Lower lobe of right lung (tissue), 2 donors: Measurements from ENCODE around the gene GPA33. TPM values are rescaled to one million over a fixed set of nuclear protein-coding genes. Genes with fewer than 3 reads are reported as not detected.

Source experiments
- ATAC-seq, 2 donors: fragments of 200-7000 bp; cut with Tn5 transposase; one replicate each; pipeline ENCODE4 v1.9.1; 2020 to 2022; ENCODE audit warnings: mild to moderate bottlenecking in 2 of 2, moderate library complexity in 2 of 2
- DNase-seq: peaks from one replicate; pipeline ENCODE4 v3.0.0-alpha.2; 2020
- H3K27ac ChIP-seq: fragments of 200-600 bp; one replicate; pipeline ENCODE4 v1.8.0; 2022
- H3K27me3 ChIP-seq: fragments of 200-600 bp; one replicate; pipeline ENCODE4 v1.8.0; 2022; ENCODE audit warnings: low read depth
- H3K36me3 ChIP-seq: fragments of 200-600 bp; one replicate; pipeline ENCODE4 v1.8.0; 2022; ENCODE audit warnings: mild to moderate bottlenecking
- H3K4me1 ChIP-seq: fragments of 200-600 bp; one replicate; pipeline ENCODE4 v1.8.0; 2022
- H3K4me3 ChIP-seq: fragments of 200-600 bp; one replicate; pipeline ENCODE4 v1.8.0; 2022; ENCODE audit warnings: mild to moderate bottlenecking
- H3K9me3 ChIP-seq: fragments of 200-600 bp; one replicate; pipeline ENCODE4 v1.8.0; 2022
- intact Hi-C: fragments of 100-400 bp; cut with DNase I; formaldehyde crosslinking; loops from one replicate; pipeline ENCODE4 v1.11.0; 2022
- total RNA-seq: library from RNA; stranded (reverse); fragmentation: NEBNext Ultra II Directional; extraction: Animal tissue kit (Norgen Biotek cat#: 25700); gene quantifications from one replicate; pipeline ENCODE4 v1.2.1, GENCODE V29; 2021
- TF ChIP-seq, protein P1 (sequence below): fragments of 200-600 bp; IDR thresholded peaks from one replicate; pipeline ENCODE4 v1.8.0; 2022; ENCODE audit warnings: antibody characterized with exemption, mild to moderate bottlenecking
- donor health status: DM: no; HTN: yes; CAD: no; lungs with severe emphysema.

The GPA33 gene
- total RNA-seq, 1 donor from 2014 or later: 3.6 TPM

DNA sequence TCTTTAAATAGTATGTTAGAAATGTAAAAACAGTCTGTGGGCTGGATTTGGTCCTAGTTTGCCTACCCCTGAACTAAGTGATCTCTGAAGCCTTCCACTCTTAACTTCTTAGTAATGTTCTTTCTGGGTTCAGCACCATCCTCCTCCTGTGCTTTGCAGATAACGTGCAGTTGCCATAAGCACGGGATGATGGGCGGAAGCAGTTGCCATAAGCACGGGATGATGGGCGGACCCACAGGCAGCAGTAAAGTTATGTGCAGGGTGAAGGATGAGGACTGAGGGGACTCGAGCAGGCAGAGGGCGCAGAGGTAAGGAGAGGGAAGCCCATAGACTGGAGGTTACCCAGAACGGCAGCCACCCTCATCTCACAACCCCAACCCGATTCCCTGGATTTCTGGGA, 25.6 kb downstream of the GPA33 start:
- H3K9me3 ChIP-seq: no peaks in the 10 kb centered on the region
- ATAC-seq (no peak), DNase-seq (no peak)
- no peak overlapping the region for H3K4me3 ChIP-seq
- peaks cover 5% of the 10 kb centered on the region for H3K4me1 ChIP-seq
- H3K36me3 ChIP-seq: no peaks in the 10 kb centered on the region
- intact Hi-C loops: no loop called here
- no peak overlapping the region for H3K27ac ChIP-seq
- no peaks in the 10 kb centered on the region for H3K27me3 ChIP-seq
- TF ChIP-seq, protein P1, sequence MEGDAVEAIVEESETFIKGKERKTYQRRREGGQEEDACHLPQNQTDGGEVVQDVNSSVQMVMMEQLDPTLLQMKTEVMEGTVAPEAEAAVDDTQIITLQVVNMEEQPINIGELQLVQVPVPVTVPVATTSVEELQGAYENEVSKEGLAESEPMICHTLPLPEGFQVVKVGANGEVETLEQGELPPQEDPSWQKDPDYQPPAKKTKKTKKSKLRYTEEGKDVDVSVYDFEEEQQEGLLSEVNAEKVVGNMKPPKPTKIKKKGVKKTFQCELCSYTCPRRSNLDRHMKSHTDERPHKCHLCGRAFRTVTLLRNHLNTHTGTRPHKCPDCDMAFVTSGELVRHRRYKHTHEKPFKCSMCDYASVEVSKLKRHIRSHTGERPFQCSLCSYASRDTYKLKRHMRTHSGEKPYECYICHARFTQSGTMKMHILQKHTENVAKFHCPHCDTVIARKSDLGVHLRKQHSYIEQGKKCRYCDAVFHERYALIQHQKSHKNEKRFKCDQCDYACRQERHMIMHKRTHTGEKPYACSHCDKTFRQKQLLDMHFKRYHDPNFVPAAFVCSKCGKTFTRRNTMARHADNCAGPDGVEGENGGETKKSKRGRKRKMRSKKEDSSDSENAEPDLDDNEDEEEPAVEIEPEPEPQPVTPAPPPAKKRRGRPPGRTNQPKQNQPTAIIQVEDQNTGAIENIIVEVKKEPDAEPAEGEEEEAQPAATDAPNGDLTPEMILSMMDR: no peak

DNA sequence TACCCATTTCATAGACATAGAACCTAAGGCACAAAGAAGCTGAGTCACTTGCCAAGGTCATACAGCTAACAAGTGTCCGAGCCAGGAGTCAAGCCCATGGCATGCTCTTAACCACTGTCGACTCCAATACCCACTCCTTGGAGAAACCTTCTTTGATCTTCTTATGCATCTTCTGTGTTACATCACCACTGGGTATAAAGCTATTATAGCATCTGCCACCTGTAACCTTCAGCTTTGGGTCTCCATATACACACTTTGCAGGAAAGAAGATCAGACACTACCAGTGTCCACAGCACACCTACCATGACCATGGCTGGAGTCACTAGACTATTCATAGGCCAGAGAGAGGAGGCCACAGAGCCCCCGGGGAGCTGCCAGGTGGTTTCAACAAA, 29.1 kb downstream of the GPA33 start:
- Histone ChIP-seq H3K27ac (no peak overlapping the region), H3K27me3 (no peaks in the 10 kb centered on the region), H3K36me3 (no peaks in the 10 kb centered on the region), H3K9me3 (no peaks in the 10 kb centered on the region), H3K4me1 (peaks cover 6% of the 10 kb centered on the region), H3K4me3 (no peak overlapping the region)
- no peak for DNase-seq
- TF ChIP-seq, protein P1: no peak
- no peak for ATAC-seq
- intact Hi-C loops: no loop called here

DNA sequence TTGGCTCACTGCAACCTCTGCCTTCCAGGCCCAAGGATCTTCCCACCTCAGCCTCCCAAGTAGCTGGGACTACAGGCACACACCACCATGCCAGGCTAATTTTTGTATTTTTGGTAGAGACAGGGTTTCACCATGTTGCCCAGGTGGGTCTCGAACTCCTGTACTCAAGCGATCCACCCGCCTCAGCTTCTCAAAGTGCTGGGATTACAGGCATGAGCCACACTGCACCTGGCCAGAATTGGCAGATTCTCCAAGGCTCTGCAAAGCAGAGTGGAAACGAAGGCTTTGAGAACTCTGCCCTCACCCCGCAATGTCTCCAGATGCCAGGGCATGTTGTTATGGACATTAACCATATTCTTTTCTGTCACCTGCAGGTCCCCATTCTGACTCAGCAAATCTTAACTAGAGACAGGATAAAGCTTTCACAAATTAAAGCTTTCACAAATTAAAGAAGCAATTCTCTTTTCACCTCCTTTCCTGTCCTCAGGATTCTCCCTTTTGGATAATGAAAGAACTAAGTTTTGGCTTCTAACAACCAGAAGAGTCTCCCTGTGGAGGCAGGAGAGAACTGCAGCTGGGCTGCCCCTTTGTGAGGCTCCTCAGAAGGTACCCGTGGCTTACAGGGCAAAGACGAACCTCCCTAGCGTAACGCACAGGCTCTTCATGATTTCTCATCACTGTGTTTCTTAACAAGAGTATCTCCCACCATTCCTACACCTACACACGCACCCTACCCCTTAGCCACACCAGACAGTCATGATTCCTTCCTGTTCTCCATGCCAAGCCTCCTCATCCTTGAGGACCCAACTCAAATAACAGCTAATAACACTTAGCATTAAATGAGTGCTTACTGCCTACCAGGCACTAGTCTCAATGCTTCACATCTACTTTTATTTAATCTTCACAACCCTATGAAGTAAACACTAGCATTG, 29.8 kb downstream of the GPA33 start:
- no peaks in the 10 kb centered on the region for H3K27me3 ChIP-seq
- H3K4me3 ChIP-seq: no peak overlapping the region
- H3K4me1 ChIP-seq: peaks cover 6% of the 10 kb centered on the region
- no peak overlapping the region for H3K27ac ChIP-seq
- ATAC-seq (no peak), DNase-seq (no peak)
- no peaks in the 10 kb centered on the region for H3K36me3 ChIP-seq
- TF ChIP-seq, protein P1: no peak
- no peaks in the 10 kb centered on the region for H3K9me3 ChIP-seq
- intact Hi-C loops: no loop called here

DNA sequence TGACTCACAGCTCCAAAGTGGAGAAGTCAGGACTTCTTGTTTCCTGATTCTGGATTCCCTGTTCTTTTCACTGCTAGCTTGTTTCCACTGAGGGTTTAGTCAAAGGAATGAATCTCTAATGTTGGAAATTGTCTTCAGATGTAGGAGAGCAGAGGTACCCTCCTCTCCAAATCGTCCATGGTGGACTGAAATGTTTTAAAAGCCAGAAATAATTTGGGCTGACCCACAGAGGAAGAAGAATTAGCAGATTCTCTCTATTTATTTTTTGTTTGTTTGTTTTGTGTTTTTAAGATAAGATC, 30.4 kb downstream of the GPA33 start:
- TF ChIP-seq, protein P1: no peak
- Histone ChIP-seq H3K4me1 (peaks cover 6% of the 10 kb centered on the region), H3K27me3 (no peaks in the 10 kb centered on the region)

DNA sequence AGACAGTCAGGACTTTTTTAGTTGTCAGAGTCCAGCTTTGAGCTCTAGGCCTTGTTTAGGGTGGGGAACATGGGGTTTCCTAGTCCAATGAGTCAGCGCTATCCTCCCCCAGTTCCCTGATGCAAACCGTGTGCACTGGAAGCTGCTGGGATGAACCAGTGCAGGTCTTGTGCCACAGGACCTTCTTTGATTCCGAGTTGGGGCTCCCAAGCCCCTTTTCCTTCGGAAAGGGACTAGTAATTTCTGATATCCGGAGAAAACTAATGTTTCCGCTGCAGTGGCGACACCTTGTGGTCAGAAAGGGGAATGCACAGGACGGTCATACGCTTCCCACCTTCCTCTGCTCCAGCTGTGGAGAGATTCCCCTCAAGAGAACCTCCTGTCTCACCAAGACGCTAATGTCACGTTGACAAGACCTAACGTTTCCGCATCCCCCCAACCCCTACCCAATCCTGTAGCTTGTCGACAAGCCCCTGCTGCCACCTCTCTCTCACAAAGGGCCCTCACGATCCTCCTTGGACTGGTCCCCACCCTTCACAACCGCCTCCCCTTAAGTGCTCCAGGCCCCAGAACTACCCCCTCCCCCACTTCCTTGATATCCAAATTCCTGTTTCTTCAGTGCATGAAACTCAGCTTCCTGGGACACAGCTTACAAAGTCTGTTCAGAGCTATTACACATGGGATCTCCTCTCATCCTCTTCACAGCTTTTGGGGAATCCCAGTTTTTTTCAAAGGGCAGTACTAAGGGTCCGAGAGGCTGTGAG, 30.9 kb downstream of the GPA33 start:
- no peaks in the 10 kb centered on the region for H3K36me3 ChIP-seq
- ATAC-seq (peak; percentile 80 to 81), DNase-seq (peak; percentile 68)
- intact Hi-C loops: loop anchor here (5.0 kb wide), 1 partner anchor 147 kb away; no protein-coding TSS in a partner anchor
- no peaks in the 10 kb centered on the region for H3K27me3 ChIP-seq
- H3K4me1 ChIP-seq: peaks cover 6% of the 10 kb centered on the region
- H3K9me3 ChIP-seq: no peaks in the 10 kb centered on the region
- peak overlapping the region; percentile 14 for H3K4me3 ChIP-seq
- no peak overlapping the region for H3K27ac ChIP-seq
- TF ChIP-seq, protein P1: peak; percentile 94

More for the DNA sequence above, 30.4 kb downstream of the GPA33 start:
- Histone ChIP-seq H3K36me3 (no peaks in the 10 kb centered on the region), H3K9me3 (no peaks in the 10 kb centered on the region), H3K4me3 (no peak overlapping the region), H3K27ac (no peak overlapping the region)
- DNase-seq: no peak
- no peak for ATAC-seq
- intact Hi-C loops: loop anchor here (5.0 kb wide), 1 partner anchor 147 kb away; no protein-coding TSS in a partner anchor
